Epithelial cell of esophagus (primary cell): ENCODE measurements around the gene SND1.

Experiments
- DNase-seq: peaks from one replicate; pipeline ENCODE4 v3.0.0; 2010; ENCODE audit warnings: low read depth
- H3K4me3 ChIP-seq: 2 replicates; pipeline ENCODE4 v1.5.1; 2011; ENCODE audit warnings: mild to moderate bottlenecking, low read length, control low read depth
- TF ChIP-seq, protein P1 (sequence below): IDR thresholded peaks from 2 replicates; pipeline ENCODE4 v1.5.1; 2011; ENCODE audit warnings: low read depth, mild to moderate bottlenecking, low read length, control low read depth, inconsistent platforms; ENCODE audit not compliant: insufficient read depth; ENCODE audit errors: missing control alignments

The SND1 gene

GRCh38 chr7:127754457-127754856 lies 102.5 kb downstream of the SND1 start:
- no peak for DNase-seq
- TF ChIP-seq, protein P1, sequence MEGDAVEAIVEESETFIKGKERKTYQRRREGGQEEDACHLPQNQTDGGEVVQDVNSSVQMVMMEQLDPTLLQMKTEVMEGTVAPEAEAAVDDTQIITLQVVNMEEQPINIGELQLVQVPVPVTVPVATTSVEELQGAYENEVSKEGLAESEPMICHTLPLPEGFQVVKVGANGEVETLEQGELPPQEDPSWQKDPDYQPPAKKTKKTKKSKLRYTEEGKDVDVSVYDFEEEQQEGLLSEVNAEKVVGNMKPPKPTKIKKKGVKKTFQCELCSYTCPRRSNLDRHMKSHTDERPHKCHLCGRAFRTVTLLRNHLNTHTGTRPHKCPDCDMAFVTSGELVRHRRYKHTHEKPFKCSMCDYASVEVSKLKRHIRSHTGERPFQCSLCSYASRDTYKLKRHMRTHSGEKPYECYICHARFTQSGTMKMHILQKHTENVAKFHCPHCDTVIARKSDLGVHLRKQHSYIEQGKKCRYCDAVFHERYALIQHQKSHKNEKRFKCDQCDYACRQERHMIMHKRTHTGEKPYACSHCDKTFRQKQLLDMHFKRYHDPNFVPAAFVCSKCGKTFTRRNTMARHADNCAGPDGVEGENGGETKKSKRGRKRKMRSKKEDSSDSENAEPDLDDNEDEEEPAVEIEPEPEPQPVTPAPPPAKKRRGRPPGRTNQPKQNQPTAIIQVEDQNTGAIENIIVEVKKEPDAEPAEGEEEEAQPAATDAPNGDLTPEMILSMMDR, result no peak
- H3K4me3 ChIP-seq, result no peak overlapping the region

DNA sequence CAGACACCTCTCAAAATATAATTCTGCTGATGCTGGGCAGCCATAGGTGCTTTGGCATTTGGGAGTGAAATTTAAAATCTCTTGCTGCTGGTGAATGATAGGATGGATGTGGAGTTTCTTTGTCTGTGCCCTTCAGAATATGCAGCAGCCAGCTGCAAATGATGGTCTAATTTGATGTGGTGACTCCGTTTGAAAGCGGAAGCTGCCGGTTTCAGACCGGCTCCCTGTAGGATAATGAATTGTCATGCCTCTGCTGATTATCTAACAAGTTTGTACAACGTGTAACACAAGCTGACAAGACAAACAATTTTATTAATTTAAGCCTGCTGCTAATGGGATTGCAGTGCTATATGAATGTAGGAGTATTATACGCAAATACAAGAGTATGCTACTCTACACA lies 103.5 kb downstream of the SND1 start:
- no peak overlapping the region for H3K4me3 ChIP-seq
- no peak for DNase-seq
- TF ChIP-seq, protein P1, result no peak

DNA sequence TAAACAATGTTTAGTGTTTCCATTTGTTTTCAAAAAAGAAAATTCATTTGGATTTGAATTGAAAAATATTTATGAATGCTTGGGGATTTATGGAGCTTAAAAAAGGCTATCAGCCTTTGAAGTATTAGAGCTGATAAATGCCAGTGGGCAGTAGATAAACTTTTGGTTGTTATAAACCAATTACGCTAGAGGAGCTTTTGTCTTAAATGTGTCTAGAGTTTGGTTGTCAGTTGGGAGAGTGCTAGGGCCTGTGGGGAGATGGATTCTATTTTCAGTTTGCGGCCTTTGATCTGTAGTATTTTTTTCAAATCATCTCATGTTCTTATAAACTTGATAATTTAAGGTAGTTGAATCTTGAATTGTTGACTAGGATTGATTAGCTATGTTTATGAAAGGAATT lies 104.0 kb downstream of the SND1 start:
- DNase-seq, result no peak
- H3K4me3 ChIP-seq, result no peak overlapping the region
- TF ChIP-seq, protein P1, result no peak

DNA sequence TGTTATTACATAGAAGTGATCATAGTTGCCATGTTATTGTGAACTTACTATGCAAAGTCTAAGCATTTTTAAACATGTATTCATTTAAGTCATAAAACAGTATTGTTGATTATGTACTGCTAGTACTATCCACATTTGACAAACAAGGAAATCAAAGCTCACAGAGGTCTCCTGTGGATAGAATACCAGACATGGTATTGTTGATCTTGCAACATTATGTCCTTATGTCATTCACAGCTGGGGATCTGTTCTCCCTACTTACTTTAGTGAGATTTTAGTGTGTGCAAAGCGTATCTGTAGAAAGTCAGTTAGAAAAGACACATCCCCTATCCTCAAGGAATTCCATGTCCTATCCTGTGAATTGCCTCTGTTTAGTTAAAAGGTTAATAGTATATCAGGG lies 106.1 kb downstream of the SND1 start:
- no peak for DNase-seq
- TF ChIP-seq, protein P1, result no peak

DNA sequence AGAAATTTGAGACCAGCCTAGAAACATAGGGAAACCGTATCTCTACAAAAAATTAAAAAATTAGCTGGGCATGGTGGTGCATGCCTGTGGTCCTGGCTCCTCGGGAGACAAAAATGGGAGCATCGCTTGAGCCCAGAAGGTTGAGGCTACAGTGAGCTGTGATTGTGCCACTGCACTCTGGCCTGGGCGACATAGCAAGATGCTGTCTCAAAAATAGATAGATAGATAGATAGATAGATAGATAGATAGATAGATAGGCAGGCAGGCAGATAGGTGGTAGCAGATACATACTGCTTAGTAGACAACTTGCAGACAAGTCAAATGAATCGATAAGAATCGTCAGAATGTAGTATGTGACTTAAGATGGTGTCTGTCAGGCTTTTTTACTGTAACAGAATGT lies 106.9 kb downstream of the SND1 start:
- TF ChIP-seq, protein P1, result no peak

More for the DNA sequence above, 106.1 kb downstream of the SND1 start:
- H3K4me3 ChIP-seq, result no peak overlapping the region

DNA sequence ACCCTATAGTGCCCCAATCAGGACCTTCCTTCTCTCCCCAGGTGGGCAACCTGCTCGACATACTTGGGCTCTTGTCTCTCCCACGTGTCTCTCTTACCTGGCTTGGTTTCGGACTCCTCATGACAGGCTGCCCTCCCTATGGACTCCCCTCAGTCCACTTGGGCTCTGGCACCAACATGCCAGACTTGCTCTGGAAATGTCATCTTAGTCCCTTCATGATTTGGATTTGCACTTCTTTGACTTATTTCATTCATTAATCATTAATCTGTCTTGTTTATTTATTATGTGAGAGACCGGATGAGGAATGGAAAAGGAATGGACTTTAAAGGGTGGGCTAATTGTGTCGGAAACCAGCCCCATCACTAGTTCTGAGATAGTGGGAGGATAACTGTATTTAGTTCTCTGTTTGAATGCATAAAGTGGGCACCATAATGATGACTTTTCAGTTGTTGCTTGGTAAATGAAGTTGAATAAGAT lies 108.0 kb downstream of the SND1 start:
- DNase-seq, result no peak
- TF ChIP-seq, protein P1, result no peak
- H3K4me3 ChIP-seq, result no peak overlapping the region

More for the DNA sequence above, 106.9 kb downstream of the SND1 start:
- H3K4me3 ChIP-seq, result no peak overlapping the region
- no peak for DNase-seq

DNA sequence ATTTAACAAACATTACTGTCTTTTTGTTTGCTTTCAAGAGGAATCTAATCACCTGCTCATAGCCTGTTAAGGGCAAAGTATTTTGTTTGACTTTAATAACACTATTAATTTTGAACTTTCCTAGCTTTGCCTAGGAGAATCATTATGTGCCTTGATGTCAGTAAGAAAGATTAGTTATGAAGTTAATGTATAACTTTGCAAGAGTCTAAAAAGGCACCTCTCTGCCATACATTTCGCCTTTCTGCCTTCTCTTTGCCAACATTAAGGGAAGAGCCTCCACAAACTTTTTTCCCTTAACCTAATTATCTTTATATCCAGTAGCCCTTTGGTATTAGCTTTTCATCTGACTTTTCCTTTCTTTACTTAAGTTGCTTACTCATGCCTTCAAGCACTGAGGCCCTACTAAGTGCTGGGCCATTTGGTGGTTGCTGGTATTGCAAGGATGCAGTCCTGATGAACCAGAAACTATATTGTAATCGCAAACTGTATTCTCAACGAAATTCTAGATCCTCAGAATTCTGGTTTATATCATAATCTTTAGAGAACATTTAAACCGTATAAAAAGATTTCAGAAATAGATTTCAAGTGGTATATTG lies 108.5 kb downstream of the SND1 start:
- TF ChIP-seq, protein P1, result no peak
- no peak overlapping the region for H3K4me3 ChIP-seq
- DNase-seq, result no peak
